ENCODE results near the gene FOXJ3. TPM values are rescaled to one million over a fixed set of nuclear protein-coding genes. Genes with fewer than 3 reads are reported as not detected.

Gene FOXJ3
- total and polyA plus RNA-seq, 2 donors (not counting 1 experiment from before 2014, with no cell fraction given): 15.4 to 76.4 TPM

DNA sequence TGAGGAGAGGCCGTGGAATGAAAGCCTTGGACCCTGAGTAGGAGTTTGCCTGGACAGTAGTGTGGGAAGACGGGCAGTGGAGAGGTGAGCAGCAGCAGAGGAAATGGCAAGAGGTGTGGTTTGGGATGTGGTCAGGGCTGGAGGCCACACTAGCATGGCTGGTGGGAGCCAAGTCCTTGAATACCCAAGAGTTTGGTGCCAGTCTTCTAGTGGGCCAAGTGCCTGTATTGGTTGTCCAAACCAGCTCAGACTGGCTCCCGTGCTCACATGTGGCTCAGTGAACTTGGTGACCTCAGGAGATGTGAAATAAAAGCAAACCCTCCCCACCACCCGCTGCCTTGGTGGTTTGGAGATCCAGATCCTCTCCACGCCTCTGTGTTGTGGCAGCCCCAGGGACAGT is 172.9 kb downstream of the FOXJ3 start:
- H3K9me3 ChIP-seq (ENCODE audit: control extremely low read depth in 1 of 3, control insufficient read depth in 2 of 3, insufficient read depth in 1 of 3, low read length in 2 of 3): peaks cover 0 to 5% (median 0%) of the 10 kb centered on the region in 3 donors
- Mint-ChIP-seq H3K4me3 (no peak overlapping the region), H3K27me3 (peaks cover 12% of the 10 kb centered on the region), H3K27ac (no peak overlapping the region), H3K9me3 (ENCODE audit: insufficient read depth) (peaks cover 3% of the 10 kb centered on the region), H3K4me1 (no peaks in the 10 kb centered on the region)
- WGBS (ENCODE audit: insufficient coverage): 77% methylated on average over 4 of the region's 5 CpGs
- TF ChIP-seq EZH2 (IDR thresholded peaks at IDR 0.05; ENCODE audit: borderline replicate concordance, insufficient read depth, low read depth, low read length, poor library complexity, severe bottlenecking) (no peak), CTCF (IDR thresholded peaks at IDR 0.05) (no peak)
- no peak overlapping the region for H2AFZ ChIP-seq (ENCODE audit: insufficient read depth, low read depth, low read length, poor library complexity, severe bottlenecking)
- no peaks in the 10 kb centered on the region for H4K20me1 ChIP-seq (ENCODE audit: control insufficient read depth, insufficient read depth, low read length, poor library complexity, severe bottlenecking)
- H3K9ac ChIP-seq (ENCODE audit: low read length): no peak overlapping the region
- ChIA-PET POLR2A (no interaction called here), CTCF (interaction anchor here (1.1 to 4.6 kb wide), 2 partner anchors 10 to 12 kb away, joined by 3 to 17 read pairs; no protein-coding TSS in a partner anchor)
- no peak overlapping the region for H3K27ac ChIP-seq (ENCODE audit: low read length in 2 of 2)
- H3K79me2 ChIP-seq (ENCODE audit: control insufficient read depth, insufficient read depth, low read length): no peaks in the 10 kb centered on the region
- H3K4me2 ChIP-seq (replicated peaks; ENCODE audit: low read depth, low read length, poor library complexity, severe bottlenecking): no peak overlapping the region
- H3K27me3 ChIP-seq (replicated peaks in 1 of 4; ENCODE audit: control extremely low read depth in 1 of 4, control insufficient read depth in 3 of 4, insufficient read depth in 4 of 4, low read length in 3 of 4): peaks cover 0 to 7% (median 0%) of the 10 kb centered on the region in 4 experiments
- no peak for DNase-seq
- H3K4me3 ChIP-seq (ENCODE audit: control extremely low read depth in 1 of 5, extremely low read depth in 1 of 5, insufficient read depth in 1 of 5, low read depth in 2 of 5, low read length in 4 of 5): no peak overlapping the region
- H3K4me1 ChIP-seq (ENCODE audit: control insufficient read depth in 2 of 2, insufficient read depth in 2 of 2, low read length in 2 of 2): no peaks in the 10 kb centered on the region
- ATAC-seq (ENCODE audit: low read depth): no peak
- H3K36me3 ChIP-seq (replicated peaks in 1 of 2; ENCODE audit: control extremely low read depth in 1 of 2, control insufficient read depth in 1 of 2, extremely low read depth in 1 of 2, insufficient read depth in 2 of 2, low read length in 1 of 2): no peaks in the 10 kb centered on the region
- intact Hi-C loops (cut with micrococcal nuclease): no loop called here

GRCh38 chr1:42158189-42158588 is 176.8 kb downstream of the FOXJ3 start:
- Histone ChIP-seq H3K27me3 (replicated peaks in 1 of 4; ENCODE audit: control extremely low read depth in 1 of 4, control insufficient read depth in 3 of 4, insufficient read depth in 4 of 4, low read length in 3 of 4) (peaks cover 0 to 3% (median 0%) of the 10 kb centered on the region in 4 experiments), H3K27ac (ENCODE audit: low read length in 2 of 2) (no peak overlapping the region), H3K4me3 (ENCODE audit: control extremely low read depth in 1 of 5, extremely low read depth in 1 of 5, insufficient read depth in 1 of 5, low read depth in 2 of 5, low read length in 4 of 5) (no peak overlapping the region), H3K4me1 (ENCODE audit: control insufficient read depth in 2 of 2, insufficient read depth in 2 of 2, low read length in 2 of 2) (no peaks in the 10 kb centered on the region), H3K9me3 (ENCODE audit: control extremely low read depth in 1 of 3, control insufficient read depth in 2 of 3, insufficient read depth in 1 of 3, low read length in 2 of 3) (peaks cover 0 to 5% (median 0%) of the 10 kb centered on the region in 3 donors), H4K20me1 (ENCODE audit: control insufficient read depth, insufficient read depth, low read length, poor library complexity, severe bottlenecking) (no peaks in the 10 kb centered on the region), H3K79me2 (ENCODE audit: control insufficient read depth, insufficient read depth, low read length) (no peaks in the 10 kb centered on the region), H2AFZ (ENCODE audit: insufficient read depth, low read depth, low read length, poor library complexity, severe bottlenecking) (no peak overlapping the region), H3K4me2 (replicated peaks; ENCODE audit: low read depth, low read length, poor library complexity, severe bottlenecking) (no peak overlapping the region), H3K36me3 (replicated peaks in 1 of 2; ENCODE audit: control extremely low read depth in 1 of 2, control insufficient read depth in 1 of 2, extremely low read depth in 1 of 2, insufficient read depth in 2 of 2, low read length in 1 of 2) (no peaks in the 10 kb centered on the region), H3K9ac (ENCODE audit: low read length) (no peak overlapping the region)
- Mint-ChIP-seq H3K27ac (no peak overlapping the region), H3K9me3 (ENCODE audit: insufficient read depth) (peaks cover 3% of the 10 kb centered on the region), H3K4me3 (no peak overlapping the region), H3K4me1 (no peaks in the 10 kb centered on the region), H3K27me3 (peaks cover 12% of the 10 kb centered on the region)
- ATAC-seq (ENCODE audit: low read depth): no peak
- intact Hi-C loops (cut with micrococcal nuclease): no loop called here
- DNase-seq: no peak
- POLR2A ChIA-PET: no interaction called here
- no peak for TF ChIP-seq EZH2 (IDR thresholded peaks at IDR 0.05; ENCODE audit: borderline replicate concordance, insufficient read depth, low read depth, low read length, poor library complexity, severe bottlenecking)
- no peak for TF ChIP-seq CTCF (IDR thresholded peaks at IDR 0.05)
- no CpG with 5 or more reads among the region's 2 CpGs for WGBS (ENCODE audit: insufficient coverage)
- CTCF ChIA-PET: no interaction called here
